ENCODE results near the gene DCAF8L2. TPM values are rescaled to one million over a fixed set of nuclear protein-coding genes. Genes with fewer than 3 reads are reported as not detected.
"Not testable (repeated sequence)": the region's sequence is repeated elsewhere in the genome, so short reads cannot be mapped to it uniquely, and the experiment has no call there.

Gene DCAF8L2
- total RNA-seq, 2 donors from 2014 or later: not detected

DNA sequence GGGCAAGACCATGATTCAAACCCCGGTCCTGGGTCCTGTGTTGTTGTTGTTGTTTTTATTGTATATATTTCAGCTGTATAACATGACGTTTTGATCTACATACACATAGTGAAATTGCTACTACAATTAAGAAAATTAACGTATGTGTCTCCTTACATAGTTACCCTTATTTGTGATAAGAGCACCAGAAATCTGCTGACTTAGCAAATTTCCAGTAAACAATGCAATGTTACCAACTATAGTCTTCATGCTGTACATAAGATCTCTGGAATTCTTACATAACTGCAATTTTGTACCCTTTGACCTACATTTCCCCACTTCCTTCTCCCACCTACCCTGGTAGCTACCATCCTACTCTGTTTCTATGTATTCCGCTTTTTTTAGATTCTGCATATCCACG, 141.8 kb downstream of the DCAF8L2 start:
- Histone ChIP-seq H3K4me1 (ENCODE audit: control insufficient read depth in 1 of 2, low read depth in 2 of 2) (no peaks in the 10 kb centered on the region), H3K27me3 (replicated peaks; ENCODE audit: insufficient read depth) (no peaks in the 10 kb centered on the region), H3K36me3 (no peaks in the 10 kb centered on the region), H3K27ac (no peak overlapping the region), H3K4me3 (no peak overlapping the region), H3K9me3 (no peaks in the 10 kb centered on the region)
- TF ChIP-seq, protein P1, sequence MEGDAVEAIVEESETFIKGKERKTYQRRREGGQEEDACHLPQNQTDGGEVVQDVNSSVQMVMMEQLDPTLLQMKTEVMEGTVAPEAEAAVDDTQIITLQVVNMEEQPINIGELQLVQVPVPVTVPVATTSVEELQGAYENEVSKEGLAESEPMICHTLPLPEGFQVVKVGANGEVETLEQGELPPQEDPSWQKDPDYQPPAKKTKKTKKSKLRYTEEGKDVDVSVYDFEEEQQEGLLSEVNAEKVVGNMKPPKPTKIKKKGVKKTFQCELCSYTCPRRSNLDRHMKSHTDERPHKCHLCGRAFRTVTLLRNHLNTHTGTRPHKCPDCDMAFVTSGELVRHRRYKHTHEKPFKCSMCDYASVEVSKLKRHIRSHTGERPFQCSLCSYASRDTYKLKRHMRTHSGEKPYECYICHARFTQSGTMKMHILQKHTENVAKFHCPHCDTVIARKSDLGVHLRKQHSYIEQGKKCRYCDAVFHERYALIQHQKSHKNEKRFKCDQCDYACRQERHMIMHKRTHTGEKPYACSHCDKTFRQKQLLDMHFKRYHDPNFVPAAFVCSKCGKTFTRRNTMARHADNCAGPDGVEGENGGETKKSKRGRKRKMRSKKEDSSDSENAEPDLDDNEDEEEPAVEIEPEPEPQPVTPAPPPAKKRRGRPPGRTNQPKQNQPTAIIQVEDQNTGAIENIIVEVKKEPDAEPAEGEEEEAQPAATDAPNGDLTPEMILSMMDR (IDR thresholded peaks at IDR 0.05): no peak
- ATAC-seq (ENCODE audit: insufficient number of reproducible peaks, low FRiP score, low read depth) (no peak), DNase-seq (ENCODE audit: low spot score) (no peak)

DNA sequence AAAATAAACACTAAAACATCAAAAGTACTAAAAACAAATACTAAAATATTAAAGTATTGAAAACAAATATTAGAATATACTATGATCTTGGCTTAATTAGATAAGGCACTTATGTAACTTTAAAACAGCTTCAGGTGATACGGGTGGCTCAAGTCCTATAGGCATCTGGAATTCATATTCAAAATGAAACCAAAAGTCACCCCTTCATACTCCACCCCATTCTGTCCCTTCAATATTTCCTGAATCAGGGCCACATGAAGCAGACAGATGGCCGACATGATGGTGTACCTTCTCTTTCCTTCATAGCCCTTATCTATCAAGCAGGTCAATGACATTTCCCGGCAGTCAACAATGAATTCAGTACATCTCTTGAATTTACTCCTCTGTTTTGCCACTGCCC, 145.8 kb downstream of the DCAF8L2 start:
- no peaks in the 10 kb centered on the region for H3K9me3 ChIP-seq
- TF ChIP-seq, protein P1 (IDR thresholded peaks at IDR 0.05): no peak
- no peaks in the 10 kb centered on the region for H3K27me3 ChIP-seq (replicated peaks; ENCODE audit: insufficient read depth)
- ATAC-seq (ENCODE audit: insufficient number of reproducible peaks, low FRiP score, low read depth): no peak
- no peaks in the 10 kb centered on the region for H3K36me3 ChIP-seq
- H3K4me3 ChIP-seq: no peak overlapping the region
- no peaks in the 10 kb centered on the region for H3K4me1 ChIP-seq (ENCODE audit: control insufficient read depth in 1 of 2, low read depth in 2 of 2)
- no peak overlapping the region for H3K27ac ChIP-seq
- DNase-seq (ENCODE audit: low spot score): no peak

DNA sequence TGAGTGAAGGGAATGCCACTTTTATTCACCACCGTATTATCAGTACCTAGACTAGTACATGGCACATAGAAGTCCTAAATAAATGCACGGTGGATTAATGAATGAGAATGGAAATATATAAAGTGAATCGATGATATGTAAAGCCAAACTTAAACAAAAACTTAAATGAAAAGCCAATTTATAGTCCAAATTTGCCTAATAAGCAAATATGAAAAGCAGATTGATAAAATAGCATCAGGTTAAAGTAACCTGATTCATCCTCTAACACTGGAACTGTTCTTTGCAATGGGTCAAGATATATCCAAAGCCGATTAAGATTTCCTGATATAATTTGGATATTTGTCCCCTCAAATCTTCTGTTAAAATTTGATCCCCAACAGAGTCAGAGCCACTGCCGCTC, 150.8 kb downstream of the DCAF8L2 start:
- Histone ChIP-seq H3K4me1 (ENCODE audit: control insufficient read depth in 1 of 2, low read depth in 2 of 2) (no peaks in the 10 kb centered on the region), H3K27me3 (replicated peaks; ENCODE audit: insufficient read depth) (no peaks in the 10 kb centered on the region), H3K9me3 (no peaks in the 10 kb centered on the region), H3K4me3 (no peak overlapping the region), H3K36me3 (no peaks in the 10 kb centered on the region), H3K27ac (no peak overlapping the region)
- no peak for ATAC-seq (ENCODE audit: insufficient number of reproducible peaks, low FRiP score, low read depth)
- no peak for DNase-seq (ENCODE audit: low spot score)
- TF ChIP-seq, protein P1 (IDR thresholded peaks at IDR 0.05): no peak

DNA sequence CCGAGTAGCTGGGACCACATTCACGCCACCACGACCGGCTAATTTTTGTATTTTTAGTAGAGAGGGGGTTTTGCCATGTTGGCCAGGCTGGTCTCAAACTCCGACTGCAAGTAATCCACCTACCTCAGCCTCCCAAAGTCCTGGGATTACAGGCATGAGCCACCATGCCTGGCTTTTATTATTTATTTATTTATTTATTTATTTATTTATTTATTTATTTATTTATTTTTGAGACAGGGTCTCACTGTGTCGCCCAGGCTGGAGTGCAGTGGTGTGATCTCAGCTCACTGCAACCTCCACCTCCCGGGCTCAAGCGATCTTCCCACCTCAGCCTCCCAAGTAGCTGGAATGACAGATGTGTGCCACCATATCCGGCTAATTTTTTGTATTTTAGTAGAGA, 153.4 kb downstream of the DCAF8L2 start:
- DNase-seq (ENCODE audit: low spot score); H3K4me1 ChIP-seq (ENCODE audit: control insufficient read depth in 1 of 2, low read depth in 2 of 2); H3K4me3 ChIP-seq; H3K27me3 ChIP-seq (replicated peaks; ENCODE audit: insufficient read depth); H3K36me3 ChIP-seq; ATAC-seq (ENCODE audit: insufficient number of reproducible peaks, low FRiP score, low read depth); H3K9me3 ChIP-seq; H3K27ac ChIP-seq: not testable (repeated sequence)

DNA sequence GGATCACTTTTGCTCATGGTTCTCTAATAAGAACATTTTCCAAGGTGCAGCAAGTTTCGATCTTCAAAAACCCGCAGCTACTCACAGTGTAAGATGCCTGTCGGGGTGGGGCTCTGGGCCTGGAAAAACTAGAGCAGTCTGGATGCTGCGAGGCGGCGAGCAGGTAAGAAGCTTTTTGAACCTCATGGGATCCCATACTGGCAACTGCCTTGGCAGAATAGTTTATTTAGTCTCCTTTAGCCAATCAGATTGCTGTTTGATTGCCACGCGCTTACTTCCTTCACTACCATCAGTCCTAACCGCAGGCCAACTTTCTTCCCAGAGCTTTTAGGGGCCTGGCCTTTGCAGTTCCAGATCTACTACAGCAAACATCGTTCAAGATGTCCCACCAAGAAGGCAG, 156.4 kb downstream of the DCAF8L2 start:
- Histone ChIP-seq H3K27ac (no peak overlapping the region), H3K9me3 (no peaks in the 10 kb centered on the region), H3K4me1 (ENCODE audit: control insufficient read depth in 1 of 2, low read depth in 2 of 2) (no peaks in the 10 kb centered on the region), H3K4me3 (no peak overlapping the region), H3K36me3 (no peaks in the 10 kb centered on the region), H3K27me3 (replicated peaks; ENCODE audit: insufficient read depth) (no peaks in the 10 kb centered on the region)
- DNase-seq (ENCODE audit: low spot score): no peak
- no peak for ATAC-seq (ENCODE audit: insufficient number of reproducible peaks, low FRiP score, low read depth)
- TF ChIP-seq, protein P1 (IDR thresholded peaks at IDR 0.05): no peak

DNA sequence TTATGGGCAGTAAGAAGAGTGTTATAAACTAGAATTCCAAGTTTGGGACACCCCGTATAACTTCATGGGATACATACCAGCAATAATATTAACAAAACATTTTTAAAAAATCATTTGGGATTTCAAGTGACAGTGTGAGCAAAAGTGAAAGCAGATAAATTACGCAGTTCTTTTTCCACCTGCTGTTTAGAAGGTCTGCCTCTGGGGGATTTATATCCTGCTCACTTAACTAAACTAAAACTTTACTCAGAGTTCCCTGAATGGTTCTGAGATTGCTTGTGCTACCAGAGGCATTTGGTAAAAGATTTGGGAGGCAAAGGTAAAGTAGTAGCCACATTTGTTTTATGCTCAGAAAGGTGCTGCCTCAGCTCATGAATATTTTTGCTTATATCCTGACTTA, 160.2 kb downstream of the DCAF8L2 start:
- H3K36me3 ChIP-seq; H3K27me3 ChIP-seq (replicated peaks; ENCODE audit: insufficient read depth); H3K4me3 ChIP-seq; H3K9me3 ChIP-seq; ATAC-seq (ENCODE audit: insufficient number of reproducible peaks, low FRiP score, low read depth); DNase-seq (ENCODE audit: low spot score); H3K27ac ChIP-seq; H3K4me1 ChIP-seq (ENCODE audit: control insufficient read depth in 1 of 2, low read depth in 2 of 2): not testable (repeated sequence)
